ENCODE measurements around the gene TBC1D4. TPM values are rescaled to one million over a fixed set of nuclear protein-coding genes. Genes with fewer than 3 reads are reported as not detected.
A peak's percentile ranks its signal among the peaks of the same experiment; 100 is the strongest.

Gene TBC1D4
- total RNA-seq, 2 donors from 2014 or later, result 34.5 to 38.8 TPM

DNA sequence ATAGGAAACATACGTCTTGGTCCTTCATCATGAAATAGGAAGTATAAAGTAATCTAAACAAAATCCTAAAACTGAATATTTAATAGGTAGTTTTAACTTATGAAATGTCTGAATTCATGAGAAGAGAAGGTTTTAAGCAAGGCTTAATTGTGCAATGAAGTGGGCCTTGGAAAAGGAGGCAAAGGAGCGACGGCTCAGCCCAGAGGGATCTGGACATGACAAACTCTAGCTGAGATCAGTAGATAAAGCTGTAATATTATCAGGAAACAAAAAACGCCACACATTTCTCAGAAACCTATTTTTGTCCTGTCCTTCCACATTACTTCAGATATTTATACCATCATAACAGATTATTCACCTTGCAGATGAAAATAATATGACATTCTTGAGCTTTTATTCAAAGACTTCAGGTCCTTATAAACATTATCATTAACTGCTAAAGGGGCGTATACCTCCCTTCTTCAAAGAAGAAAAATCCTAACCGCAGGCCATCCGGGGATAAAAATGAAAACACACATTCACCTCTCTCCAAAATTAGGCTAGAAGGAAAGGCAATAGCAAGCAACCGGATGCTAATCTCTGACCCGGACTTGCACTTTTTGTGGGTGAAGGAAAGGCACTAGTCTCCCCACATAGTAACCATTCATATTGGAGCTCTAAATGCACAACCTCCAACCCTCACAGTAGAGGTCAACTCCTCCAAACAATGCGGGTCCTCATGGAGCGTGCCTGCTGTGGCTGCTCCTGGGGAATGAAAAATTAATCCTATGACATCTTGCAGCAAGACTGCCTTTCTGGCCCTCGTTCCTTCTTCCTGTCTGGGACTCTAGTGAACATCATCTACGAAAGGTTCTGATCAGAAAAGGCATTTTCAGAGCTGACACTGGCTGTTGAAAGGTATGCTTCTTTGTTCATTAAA, 108.8 kb downstream of the TBC1D4 start:
- ATAC-seq (replicated peaks in 1 of 2), result no peak
- peaks cover 6% of the 10 kb centered on the region for H3K4me1 Mint-ChIP-seq (ENCODE audit: low read depth)
- H3K36me3 Mint-ChIP-seq (ENCODE audit: insufficient read depth in 2 of 2), result no peaks in the 10 kb centered on the region
- DNase-seq, result no peak
- no peak overlapping the region for H3K27ac Mint-ChIP-seq
- no peaks in the 10 kb centered on the region for H3K9me3 Mint-ChIP-seq
- no peak overlapping the region for H3K4me3 Mint-ChIP-seq
- H3K27me3 Mint-ChIP-seq (ENCODE audit: low read depth), result peaks cover 6% of the 10 kb centered on the region

DNA sequence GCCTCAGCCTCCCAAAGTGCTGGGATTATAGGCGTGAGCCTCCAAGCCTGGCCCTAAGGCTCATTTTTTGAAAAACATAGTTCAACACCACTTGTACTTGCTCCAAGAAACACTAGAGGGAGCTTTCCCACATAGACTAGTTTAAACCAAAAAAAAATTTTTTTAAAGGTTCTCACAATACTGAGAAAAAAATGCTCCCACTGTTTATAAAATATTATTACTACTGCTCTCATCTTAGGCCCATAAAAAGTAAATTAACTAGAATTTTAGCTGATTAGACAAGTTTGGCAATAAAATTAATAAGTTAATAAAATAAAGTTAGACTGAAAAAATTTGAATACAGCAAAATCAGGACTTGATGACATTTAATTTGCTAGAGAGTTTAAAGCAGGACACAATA, 109.5 kb downstream of the TBC1D4 start:
- Mint-ChIP-seq H3K27ac (no peak overlapping the region), H3K9me3 (no peaks in the 10 kb centered on the region), H3K36me3 (ENCODE audit: insufficient read depth in 2 of 2) (no peaks in the 10 kb centered on the region), H3K27me3 (ENCODE audit: low read depth) (peaks cover 6% of the 10 kb centered on the region), H3K4me3 (no peak overlapping the region), H3K4me1 (ENCODE audit: low read depth) (peaks cover 8% of the 10 kb centered on the region)
- DNase-seq (no peak), ATAC-seq (replicated peaks in 1 of 2) (peak in 1 of 2 donors; percentile 54)

DNA sequence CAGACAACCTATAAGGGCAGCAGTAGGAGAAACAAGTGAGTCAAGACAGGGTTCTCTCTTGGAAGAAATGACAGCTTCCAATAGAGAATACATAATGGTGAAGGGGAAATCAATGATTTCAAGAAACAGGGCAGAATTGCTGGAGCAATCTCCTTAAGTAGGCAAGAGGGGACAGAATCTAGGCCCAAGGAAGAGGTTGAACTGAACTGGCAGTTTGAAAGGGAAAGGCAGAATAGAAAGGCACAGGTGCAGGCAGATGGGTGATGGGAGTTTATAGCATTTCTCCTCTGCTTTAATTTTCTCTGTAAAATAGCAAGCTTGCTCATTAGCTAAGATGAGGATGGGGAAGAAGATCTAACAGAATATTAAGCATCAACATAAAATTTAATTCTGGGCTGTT, 110.8 kb downstream of the TBC1D4 start:
- no peak for DNase-seq
- H3K27me3 Mint-ChIP-seq (ENCODE audit: low read depth), result peaks cover 6% of the 10 kb centered on the region
- H3K4me1 Mint-ChIP-seq (ENCODE audit: low read depth), result peaks cover 21% of the 10 kb centered on the region
- no peak overlapping the region for H3K4me3 Mint-ChIP-seq
- no peak for ATAC-seq (replicated peaks in 1 of 2)
- H3K36me3 Mint-ChIP-seq (ENCODE audit: insufficient read depth in 2 of 2), result no peaks in the 10 kb centered on the region
- H3K27ac Mint-ChIP-seq, result no peak overlapping the region
- H3K9me3 Mint-ChIP-seq, result no peaks in the 10 kb centered on the region

DNA sequence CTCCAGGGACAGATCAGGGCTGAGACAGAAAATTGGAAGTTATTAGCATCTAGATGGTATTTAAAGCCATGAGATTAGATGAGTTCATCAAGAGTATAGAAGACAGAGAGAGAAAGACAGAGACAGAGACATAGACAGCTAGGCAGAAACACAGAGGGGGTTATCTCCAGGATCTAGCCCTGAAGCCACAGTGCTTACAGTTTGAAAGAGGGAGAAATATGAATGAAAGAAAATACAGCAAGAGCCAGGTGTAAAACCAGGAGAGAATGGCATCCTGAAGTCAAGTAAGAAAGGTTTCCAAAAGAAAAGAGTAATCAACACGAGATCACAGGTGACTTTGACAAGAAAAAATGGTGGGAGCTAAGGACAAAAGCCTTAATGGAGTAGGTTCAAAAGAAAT, 111.2 kb downstream of the TBC1D4 start:
- DNase-seq, result no peak
- ATAC-seq (replicated peaks in 1 of 2), result no peak
- peaks cover 6% of the 10 kb centered on the region for H3K27me3 Mint-ChIP-seq (ENCODE audit: low read depth)
- no peaks in the 10 kb centered on the region for H3K36me3 Mint-ChIP-seq (ENCODE audit: insufficient read depth in 2 of 2)
- peaks cover 26% of the 10 kb centered on the region for H3K4me1 Mint-ChIP-seq (ENCODE audit: low read depth)
- H3K9me3 Mint-ChIP-seq, result no peaks in the 10 kb centered on the region
- no peak overlapping the region for H3K27ac Mint-ChIP-seq
- H3K4me3 Mint-ChIP-seq, result no peak overlapping the region

DNA sequence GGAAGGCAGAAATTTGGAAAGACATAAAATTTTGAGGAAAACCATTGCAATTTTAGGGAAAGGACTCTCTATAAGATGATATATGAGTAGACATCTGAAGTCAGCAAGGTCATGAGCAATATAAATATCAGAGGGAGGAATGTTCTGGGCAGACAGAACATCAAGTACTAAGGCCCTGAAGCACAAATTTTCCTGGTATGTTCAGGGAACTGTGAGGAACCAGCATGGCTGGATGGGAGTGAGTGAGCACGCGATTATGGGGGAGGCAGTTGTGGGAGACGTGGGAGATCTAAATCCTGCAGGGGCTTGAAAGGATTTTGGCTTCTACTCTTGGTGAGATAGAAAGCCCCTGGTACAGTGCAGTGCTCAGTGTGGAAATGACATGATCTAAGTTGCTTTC, 112.0 kb downstream of the TBC1D4 start:
- ATAC-seq (replicated peaks in 1 of 2) (no peak), DNase-seq (no peak)
- Mint-ChIP-seq H3K9me3 (no peaks in the 10 kb centered on the region), H3K4me3 (no peak overlapping the region), H3K27me3 (ENCODE audit: low read depth) (peaks cover 4% of the 10 kb centered on the region), H3K36me3 (ENCODE audit: insufficient read depth in 2 of 2) (no peaks in the 10 kb centered on the region), H3K4me1 (ENCODE audit: low read depth) (peaks cover 34% of the 10 kb centered on the region), H3K27ac (no peak overlapping the region)

DNA sequence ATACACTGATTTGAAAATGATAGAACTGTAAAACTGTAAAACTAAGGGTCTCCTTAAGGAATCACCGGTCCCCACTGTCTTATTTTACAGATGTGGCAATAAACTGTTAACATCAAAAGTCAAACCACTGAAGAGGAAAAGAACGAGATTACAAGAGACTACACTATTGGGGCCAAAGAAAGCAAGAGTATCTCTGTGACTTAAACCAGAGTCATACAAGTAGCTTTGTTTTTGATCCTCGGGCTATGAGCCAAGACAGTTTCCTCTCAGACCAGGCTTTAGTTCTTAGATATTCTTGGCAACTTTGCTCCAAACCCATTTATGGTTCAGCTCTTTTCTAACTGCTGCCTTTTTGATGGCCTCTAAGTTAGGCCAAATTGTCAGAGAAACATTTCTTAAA, 113.8 kb downstream of the TBC1D4 start:
- Mint-ChIP-seq H3K27me3 (ENCODE audit: low read depth) (no peaks in the 10 kb centered on the region), H3K4me3 (no peak overlapping the region), H3K9me3 (no peaks in the 10 kb centered on the region), H3K4me1 (ENCODE audit: low read depth) (peaks cover 52% of the 10 kb centered on the region), H3K27ac (no peak overlapping the region), H3K36me3 (ENCODE audit: insufficient read depth in 2 of 2) (no peaks in the 10 kb centered on the region)
- DNase-seq (no peak), ATAC-seq (replicated peaks in 1 of 2) (peak; percentile 37 to 45)

DNA sequence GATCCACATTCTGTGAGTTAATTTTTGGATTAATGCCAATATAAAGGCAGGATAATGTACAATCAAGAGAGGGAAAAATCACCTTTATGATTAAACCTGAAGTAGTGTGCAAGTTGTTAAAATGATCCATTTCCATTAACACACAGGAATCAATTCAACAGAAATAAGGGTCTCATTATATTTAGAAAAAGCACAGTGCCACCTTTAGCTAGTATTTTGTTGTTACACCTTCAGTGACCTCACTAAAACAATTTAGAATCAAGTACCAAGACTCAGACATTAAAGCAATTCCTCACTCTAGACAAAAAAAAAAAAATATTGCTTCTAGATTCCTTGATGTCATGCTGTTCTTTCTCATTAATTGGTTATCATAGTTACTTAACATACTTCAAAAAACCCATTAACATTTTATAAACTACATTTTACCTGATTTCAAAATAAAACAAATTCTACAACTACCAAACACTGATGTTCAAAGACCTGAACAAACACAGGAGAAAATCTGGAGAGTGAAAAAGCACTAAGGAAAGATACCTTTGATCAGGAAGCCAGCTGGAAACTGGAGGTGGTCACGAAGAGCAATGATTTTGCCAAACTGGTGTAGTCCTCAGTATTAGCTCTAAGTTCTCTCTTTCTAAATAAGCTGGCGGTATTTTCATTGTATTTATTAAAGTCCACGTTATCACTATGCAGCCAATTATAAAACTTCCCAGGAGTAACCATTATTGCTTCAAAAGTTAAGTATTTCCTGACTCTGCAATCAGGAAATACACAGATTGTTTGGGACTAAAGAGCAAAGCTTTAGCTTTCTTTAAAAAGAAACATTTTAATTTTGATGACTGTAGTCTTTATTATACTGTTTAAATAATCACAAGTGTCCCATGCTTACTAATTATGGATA, 115.3 kb downstream of the TBC1D4 start:
- Mint-ChIP-seq H3K27ac (peak overlapping the region; percentile 51), H3K4me1 (ENCODE audit: low read depth) (peaks cover 52% of the 10 kb centered on the region), H3K9me3 (no peaks in the 10 kb centered on the region), H3K27me3 (ENCODE audit: low read depth) (no peaks in the 10 kb centered on the region), H3K4me3 (peak overlapping the region; percentile 74 to 76), H3K36me3 (ENCODE audit: insufficient read depth in 2 of 2) (no peaks in the 10 kb centered on the region)
- DNase-seq (no peak), ATAC-seq (replicated peaks in 1 of 2) (no peak)

DNA sequence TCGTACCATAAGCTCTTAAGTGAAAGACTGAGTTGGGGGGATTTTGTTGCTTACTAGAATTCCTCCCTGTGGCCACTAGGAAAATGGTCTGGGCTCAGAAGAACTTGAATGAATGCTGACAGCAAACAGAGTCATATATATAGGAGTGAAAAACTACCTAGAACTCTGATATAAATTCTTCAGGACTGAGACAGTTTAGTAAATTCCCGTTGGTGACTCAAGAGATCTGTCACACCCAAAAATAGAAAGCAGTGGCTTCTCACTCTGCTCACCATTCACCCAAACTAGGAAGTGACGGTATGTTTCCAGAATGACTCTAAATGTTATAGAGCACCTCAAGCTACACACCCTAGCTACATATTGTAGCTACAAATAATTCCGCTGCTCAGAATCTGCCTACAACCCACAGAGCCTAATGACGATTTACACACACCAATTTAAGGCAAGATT, 116.2 kb downstream of the TBC1D4 start:
- no peaks in the 10 kb centered on the region for H3K27me3 Mint-ChIP-seq (ENCODE audit: low read depth)
- no peaks in the 10 kb centered on the region for H3K36me3 Mint-ChIP-seq (ENCODE audit: insufficient read depth in 2 of 2)
- ATAC-seq (replicated peaks in 1 of 2) (peak; percentile 96), DNase-seq (peak; percentile 41 to 47)
- H3K9me3 Mint-ChIP-seq, result no peaks in the 10 kb centered on the region
- H3K4me3 Mint-ChIP-seq, result peak overlapping the region; percentile 74 to 76
- H3K4me1 Mint-ChIP-seq (ENCODE audit: low read depth), result peaks cover 52% of the 10 kb centered on the region
- peak overlapping the region; percentile 51 for H3K27ac Mint-ChIP-seq

DNA sequence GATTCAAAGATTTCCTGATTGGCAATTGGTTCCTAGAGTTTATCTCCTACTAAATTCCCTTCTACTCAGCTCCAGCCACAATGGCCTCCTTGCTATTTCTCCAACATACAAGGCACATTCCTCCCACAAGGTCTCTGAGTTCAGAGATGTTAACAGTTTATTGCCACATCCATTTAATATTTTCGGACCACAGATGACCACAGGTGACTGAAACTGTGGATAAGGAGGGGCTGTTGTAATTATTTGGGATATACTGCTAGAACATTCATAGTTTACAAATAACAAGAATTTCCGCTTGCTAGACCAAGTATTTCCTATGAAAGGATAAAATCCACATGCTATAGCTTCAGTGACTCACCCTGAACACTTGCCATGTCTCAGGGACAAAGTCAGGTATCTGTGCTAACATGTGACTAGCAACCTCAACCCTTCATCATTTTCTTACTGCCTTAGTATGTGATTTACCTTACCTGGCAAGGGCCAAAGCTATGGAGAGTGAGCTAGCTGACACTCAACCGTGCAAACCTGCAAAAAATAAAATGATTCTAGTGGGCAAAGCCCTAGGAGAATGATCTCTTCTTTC, 117.7 kb downstream of the TBC1D4 start:
- Mint-ChIP-seq H3K4me3 (no peak overlapping the region), H3K36me3 (ENCODE audit: insufficient read depth in 2 of 2) (no peaks in the 10 kb centered on the region), H3K4me1 (ENCODE audit: low read depth) (peaks cover 52% of the 10 kb centered on the region), H3K9me3 (no peaks in the 10 kb centered on the region), H3K27ac (peak overlapping the region; percentile 50), H3K27me3 (ENCODE audit: low read depth) (no peaks in the 10 kb centered on the region)
- ATAC-seq (replicated peaks in 1 of 2) (peak; percentile 33 to 37), DNase-seq (no peak)

DNA sequence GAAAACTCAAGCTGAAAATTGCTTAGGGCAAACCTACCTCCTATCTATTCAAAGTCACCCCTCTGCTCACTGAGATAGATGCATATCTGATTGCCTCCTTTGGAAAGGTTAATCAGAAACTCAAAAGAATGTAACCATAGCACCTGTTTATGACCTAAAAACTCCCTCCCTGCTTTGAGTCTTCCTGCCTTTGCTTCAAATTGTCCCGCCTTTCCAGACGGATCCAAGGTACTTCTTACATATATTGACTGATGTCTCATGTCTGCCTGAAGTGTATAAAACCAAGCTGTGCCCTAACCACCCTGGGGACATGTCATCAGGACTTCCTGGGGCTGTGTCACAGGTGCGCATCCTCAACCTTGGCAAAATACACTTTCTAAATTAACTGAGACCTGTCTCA, 118.6 kb downstream of the TBC1D4 start:
- no peak for DNase-seq
- peaks cover 50% of the 10 kb centered on the region for H3K4me1 Mint-ChIP-seq (ENCODE audit: low read depth)
- no peaks in the 10 kb centered on the region for H3K9me3 Mint-ChIP-seq
- ATAC-seq (replicated peaks in 1 of 2), result no peak
- no peak overlapping the region for H3K27ac Mint-ChIP-seq
- H3K4me3 Mint-ChIP-seq, result no peak overlapping the region
- H3K36me3 Mint-ChIP-seq (ENCODE audit: insufficient read depth in 2 of 2), result no peaks in the 10 kb centered on the region
- no peaks in the 10 kb centered on the region for H3K27me3 Mint-ChIP-seq (ENCODE audit: low read depth)

DNA sequence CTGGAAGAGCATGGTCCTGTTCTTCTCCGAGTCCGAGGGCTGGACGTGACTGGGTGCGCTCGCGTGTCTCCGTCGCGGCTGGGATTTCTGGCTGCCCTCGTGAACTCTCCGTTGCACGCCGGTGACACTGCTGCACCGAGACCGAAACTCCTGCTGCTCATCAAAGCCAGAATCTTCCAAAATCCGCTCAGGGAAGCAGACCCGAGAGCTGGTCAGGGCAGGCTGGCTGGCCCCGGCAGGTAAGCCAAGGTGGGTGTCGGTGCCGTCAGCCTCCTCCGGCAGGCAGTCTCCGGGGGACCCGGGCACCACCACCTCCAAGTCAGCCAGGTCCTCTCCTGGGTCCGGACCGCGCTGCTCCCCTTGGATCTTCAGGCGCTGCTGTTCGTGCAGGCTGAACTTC, 119.9 kb downstream of the TBC1D4 start:
- Mint-ChIP-seq H3K4me3 (no peak overlapping the region), H3K27me3 (ENCODE audit: low read depth) (no peaks in the 10 kb centered on the region), H3K9me3 (no peaks in the 10 kb centered on the region), H3K4me1 (ENCODE audit: low read depth) (peaks cover 53% of the 10 kb centered on the region), H3K36me3 (ENCODE audit: insufficient read depth in 2 of 2) (no peaks in the 10 kb centered on the region), H3K27ac (no peak overlapping the region)
- ATAC-seq (replicated peaks in 1 of 2), result no peak
- DNase-seq, result no peak

DNA sequence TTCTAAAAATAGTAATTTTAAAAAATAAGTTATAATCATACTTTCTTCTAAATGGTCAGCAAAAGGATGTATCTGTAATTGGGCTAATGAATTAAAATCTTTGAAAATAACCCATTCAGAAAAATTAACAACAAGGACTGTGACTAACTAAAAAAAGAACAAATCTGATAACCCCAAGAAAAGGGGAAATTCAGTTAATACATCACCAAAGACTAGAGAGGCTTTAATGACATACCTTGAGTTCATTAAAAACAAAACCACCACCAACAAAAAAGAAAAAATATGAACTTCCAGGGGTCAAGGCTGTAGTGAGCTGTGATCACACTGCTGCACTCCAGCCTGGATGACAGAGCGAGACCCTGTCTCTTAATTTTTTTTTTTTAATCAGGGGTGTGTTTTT, 121.8 kb downstream of the TBC1D4 start:
- Mint-ChIP-seq H3K4me3 (no peak overlapping the region), H3K4me1 (ENCODE audit: low read depth) (peaks cover 35% of the 10 kb centered on the region), H3K9me3 (no peaks in the 10 kb centered on the region)

DNA sequence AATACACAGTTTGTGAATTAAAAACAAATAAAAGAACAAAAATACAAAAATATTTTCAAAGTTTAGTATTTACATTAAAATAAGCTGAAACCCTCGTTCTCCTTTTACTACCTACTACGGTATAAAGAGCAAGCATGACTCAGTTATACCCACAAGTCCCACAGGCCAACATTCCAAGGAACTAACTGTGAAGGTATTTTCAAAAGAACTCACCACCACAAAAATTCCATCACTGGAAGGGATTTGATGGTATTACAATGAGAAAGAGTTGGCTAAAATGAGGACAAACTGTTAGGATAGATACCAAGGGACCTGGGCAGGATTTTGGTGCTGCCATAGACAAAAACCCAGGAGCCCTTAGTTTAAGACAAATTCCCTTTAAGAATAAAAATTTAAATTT, 122.7 kb downstream of the TBC1D4 start:
- Mint-ChIP-seq H3K36me3 (ENCODE audit: insufficient read depth in 2 of 2) (no peaks in the 10 kb centered on the region), H3K27me3 (ENCODE audit: low read depth) (no peaks in the 10 kb centered on the region), H3K27ac (no peak overlapping the region), H3K4me1 (ENCODE audit: low read depth) (peaks cover 26% of the 10 kb centered on the region), H3K9me3 (no peaks in the 10 kb centered on the region), H3K4me3 (no peak overlapping the region)
- DNase-seq (no peak), ATAC-seq (replicated peaks in 1 of 2) (no peak)

More for the DNA sequence above, 121.8 kb downstream of the TBC1D4 start:
- H3K27ac Mint-ChIP-seq, result no peak overlapping the region
- no peaks in the 10 kb centered on the region for H3K36me3 Mint-ChIP-seq (ENCODE audit: insufficient read depth in 2 of 2)
- ATAC-seq (replicated peaks in 1 of 2) (no peak), DNase-seq (no peak)
- no peaks in the 10 kb centered on the region for H3K27me3 Mint-ChIP-seq (ENCODE audit: low read depth)

Measured in activated T-cell treated with anti-CD3 and anti-CD28 coated beads, Interleukin-2, amount 50 U/mL, for 72 hours (primary cell).